CD4-positive, alpha-beta T cell treated with Interleukin-12 subunit alpha and Interleukin-12 subunit beta, for 1 hour (primary cell): ENCODE data around the gene CALM3.

Experiments
- DNase-seq: peaks from one replicate; pipeline ENCODE4 v3.0.0-alpha.2; 2020

The CALM3 gene

DNA sequence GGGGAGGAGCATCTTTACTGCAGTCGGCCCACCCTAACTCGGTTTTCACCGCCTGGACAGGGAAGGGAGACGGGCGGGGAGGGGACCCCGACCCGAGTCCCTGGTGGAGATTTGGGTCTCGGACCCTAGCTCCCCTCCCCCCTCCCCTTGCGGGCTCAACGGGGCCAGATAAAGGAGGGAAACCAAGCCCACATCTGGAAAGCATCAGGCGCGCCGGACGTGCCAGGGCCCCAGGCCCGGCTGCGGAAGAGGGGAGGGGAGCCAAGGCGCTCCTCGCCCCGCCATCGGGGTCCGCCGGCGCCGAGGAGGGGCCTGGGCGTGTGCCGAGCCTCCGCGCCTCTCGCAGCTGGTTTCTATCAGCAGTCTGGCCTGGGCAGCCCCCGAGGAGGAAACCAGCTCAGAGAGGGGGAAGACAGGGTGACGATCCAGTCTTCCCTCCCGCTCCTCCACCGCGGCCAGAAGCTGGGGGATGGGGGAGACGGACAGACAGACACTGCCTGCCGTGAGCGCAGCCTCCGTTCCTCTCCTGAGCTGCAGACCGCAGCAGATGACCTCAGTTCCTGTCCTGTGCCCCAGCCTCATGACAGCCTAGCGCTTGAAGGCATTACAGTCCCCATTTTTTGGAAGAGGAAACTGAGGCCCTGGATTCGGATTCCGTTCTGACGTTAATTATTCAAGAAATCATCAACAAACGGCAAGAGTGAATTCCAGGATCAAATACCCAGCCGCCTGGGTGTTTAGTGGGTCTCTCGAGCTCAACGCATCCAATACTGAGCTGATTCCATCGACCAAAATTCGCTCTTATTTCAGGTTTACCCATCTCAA lies 38.4 kb downstream of the CALM3 start:
- DNase-seq, result no peak

DNA sequence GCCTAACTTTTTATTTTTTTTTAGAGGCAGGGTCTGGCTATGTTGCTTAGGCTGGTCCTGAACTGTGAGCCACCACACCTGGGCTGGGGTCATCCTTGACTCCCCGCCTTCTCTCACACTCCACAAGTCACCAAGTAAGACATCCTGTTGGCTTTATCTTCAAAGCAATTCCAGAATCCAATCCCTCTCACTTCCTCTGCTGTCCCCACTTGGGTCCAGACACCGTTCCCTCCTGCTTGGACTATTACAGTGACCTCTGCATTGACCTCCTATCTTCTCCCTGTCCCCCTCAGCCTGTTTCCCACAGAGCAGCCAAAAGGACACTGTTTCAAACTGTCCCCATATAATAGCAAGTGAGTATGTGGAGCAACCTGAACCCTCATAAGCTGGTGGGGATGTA lies 39.5 kb downstream of the CALM3 start:
- no peak for DNase-seq

GRCh38 chr19:46644720-46645119 lies 43.6 kb downstream of the CALM3 start:
- DNase-seq, result no peak

DNA sequence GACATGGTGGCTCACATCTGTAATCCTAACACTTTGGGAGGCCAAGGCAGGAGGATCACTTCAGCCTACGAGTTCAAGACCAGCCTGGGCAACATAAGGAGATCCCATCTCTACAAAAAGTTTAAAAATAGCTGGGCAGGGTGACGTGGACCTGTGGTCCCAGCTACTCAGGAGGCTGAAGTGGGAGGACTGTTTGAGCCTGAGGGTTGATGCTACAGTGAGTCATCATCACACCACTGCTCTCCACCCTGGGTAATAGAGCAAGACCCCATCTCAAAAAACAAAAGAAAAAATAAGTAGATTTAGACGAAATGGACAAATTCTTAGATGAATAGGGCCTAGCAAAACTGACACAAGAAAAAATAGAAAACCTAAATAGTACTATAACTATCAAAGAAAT lies 45.3 kb downstream of the CALM3 start:
- no peak for DNase-seq

DNA sequence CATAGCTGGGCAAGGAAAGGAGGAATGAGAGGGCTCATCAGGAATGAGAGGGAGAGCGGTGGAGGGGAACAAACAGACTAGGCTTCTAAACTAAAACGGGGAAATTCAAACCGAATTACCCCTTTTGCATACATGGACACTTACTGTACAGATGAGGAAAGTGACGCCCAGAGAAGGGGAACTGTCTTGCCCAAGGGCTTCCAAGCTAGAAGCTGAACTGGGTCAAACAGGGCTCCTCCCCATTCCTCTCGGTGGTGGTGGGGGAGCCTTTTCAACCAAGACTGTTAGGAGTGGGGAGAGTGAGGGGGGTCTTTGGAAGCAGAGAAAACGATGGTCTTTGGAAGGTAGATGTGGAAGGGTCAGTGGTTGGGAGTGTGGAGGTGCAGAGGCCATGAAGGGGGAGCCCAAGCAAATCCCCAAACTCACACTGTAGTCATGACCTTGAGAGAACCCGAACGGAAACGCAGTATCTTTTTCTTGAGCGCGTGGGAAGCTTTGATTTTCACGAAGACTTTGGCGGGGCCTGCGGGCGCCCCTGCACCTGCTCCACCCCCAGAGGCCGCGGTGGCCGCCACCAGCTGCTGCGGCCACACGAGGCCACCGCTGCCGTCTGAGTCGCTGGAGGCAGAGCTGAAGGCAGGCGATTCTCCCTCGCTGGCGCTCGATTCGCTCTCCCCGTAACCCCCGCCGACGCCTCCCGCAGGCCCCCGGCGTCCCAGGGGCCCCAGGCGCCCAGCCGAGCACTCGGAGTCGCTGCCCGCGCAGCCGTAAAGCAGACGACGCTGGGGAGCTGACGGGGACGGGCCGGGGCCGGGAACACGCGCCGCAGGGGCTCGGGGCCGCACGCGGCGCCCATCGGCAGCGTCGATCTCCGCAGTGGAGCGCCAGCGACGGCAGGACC lies 47.2 kb downstream of the CALM3 start:
- no peak for DNase-seq

GRCh38 chr19:46648961-46649960 lies 48.1 kb downstream of the CALM3 start:
- no peak for DNase-seq

DNA sequence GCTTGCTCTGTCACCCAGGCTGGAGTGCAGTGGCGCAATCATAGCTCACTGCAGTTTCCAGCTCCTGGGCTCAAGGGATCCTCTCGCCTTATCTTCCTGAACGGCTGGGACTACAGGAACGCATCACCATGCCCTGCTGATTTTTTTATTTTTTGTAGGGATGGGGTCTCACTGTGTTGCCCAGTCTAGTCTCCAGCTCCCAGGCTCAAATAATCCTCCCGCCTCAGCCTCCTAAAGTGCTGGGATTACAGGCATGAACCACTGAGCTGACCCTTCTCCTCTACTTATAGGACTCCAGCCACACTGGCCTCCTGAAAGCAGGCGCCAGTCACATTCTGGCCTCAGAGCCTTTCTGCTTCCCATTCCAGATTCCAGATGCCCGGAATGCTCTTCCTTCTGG lies 49.3 kb downstream of the CALM3 start:
- no peak for DNase-seq

DNA sequence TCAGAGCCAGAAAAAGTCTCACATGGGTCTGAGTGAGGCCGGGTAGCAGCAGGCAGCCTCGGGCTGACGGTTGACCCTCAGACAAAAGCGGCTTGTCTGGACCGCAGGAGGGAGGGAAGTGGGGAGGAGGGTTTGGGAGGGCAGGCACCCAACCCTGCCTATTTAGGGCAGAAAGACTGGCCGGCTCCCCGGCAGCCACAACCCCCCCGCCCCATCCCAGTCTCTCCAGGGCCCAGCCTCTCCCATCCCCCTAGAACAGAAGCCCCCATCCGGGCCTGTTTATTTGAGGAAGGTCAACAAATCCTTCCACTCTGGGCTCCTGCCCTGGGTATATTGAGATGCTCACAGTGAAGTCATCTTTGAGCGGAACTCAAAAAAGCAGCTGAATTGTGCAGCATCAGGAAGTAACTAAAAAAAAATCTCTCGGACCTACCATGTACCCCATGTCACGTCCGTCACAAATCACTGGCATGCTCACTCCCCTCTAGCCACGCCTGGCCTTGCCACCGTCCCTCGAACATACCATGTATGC lies 53.6 kb downstream of the CALM3 start:
- DNase-seq, result no peak

DNA sequence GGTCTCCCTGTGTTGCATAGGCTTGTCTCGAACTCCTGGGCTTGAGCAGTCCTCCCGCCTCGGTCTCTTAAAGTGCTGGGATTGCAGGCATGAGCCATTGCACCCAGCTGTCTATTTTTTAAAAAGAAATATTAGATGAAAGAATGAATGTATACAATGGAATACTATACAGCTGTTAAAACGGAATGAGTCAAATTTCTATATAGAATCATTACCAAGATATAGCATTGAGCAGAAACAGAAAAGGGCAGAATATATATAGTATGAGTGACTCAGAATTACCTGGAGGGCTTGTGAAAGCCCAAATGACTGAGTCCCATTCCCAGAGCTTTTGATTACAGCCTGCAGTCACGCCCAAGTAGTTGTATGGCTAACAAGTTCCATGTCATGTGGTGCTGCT lies 55.4 kb downstream of the CALM3 start:
- DNase-seq, result no peak

- no peak for DNase-seq
These were observed 58.2 kb downstream of the CALM3 start for GRCh38 chr19:46659151-46660007.

GRCh38 chr19:46660008-46660517 lies 58.9 kb downstream of the CALM3 start:
- no peak for DNase-seq
